IMR-90 (cell line): Measurements from ENCODE around the gene RRAGD. TPM values are rescaled to one million over a fixed set of nuclear protein-coding genes. Genes with fewer than 3 reads are reported as not detected.

Experiments used
- ATAC-seq: fragments of 200-7000 bp; cut with Tn5 transposase; 2 replicates; pipeline ENCODE4 v1.9.1; 2020; ENCODE audit warnings: low read depth, mild to moderate bottlenecking, moderate library complexity
- BruUV-seq: library from RNA; stranded (reverse); fragments of 400-500 nt; replicated peaks from 2 replicates; lab custom pipeline; 2021; lab: Mats Ljungman, UMichigan
- CTCF ChIA-PET: fragments of 300-600 bp; formaldehyde crosslinking; extraction: SDS; loops from one replicate; lab custom pipeline; 2021; ENCODE audit warnings: antibody characterized with exemption; lab: Yijun Ruan, JAX
- POLR2A ChIA-PET: fragments of 300-600 bp; sonication (Branson Sonifier 250); formaldehyde crosslinking; loops from one replicate; lab custom pipeline; 2022; ENCODE audit warnings: antibody characterized with exemption; ENCODE audit not compliant: unreplicated experiment; lab: Charles Lee
- DNase-seq: peaks from one replicate; pipeline ENCODE4 v3.0.0; 2013
- H2AFZ ChIP-seq: replicated peaks from 2 replicates; pipeline ENCODE3; 2013; ENCODE audit warnings: low read length, mild to moderate bottlenecking; ENCODE audit not compliant: poor library complexity
- H2AK5ac ChIP-seq: 2 replicates; pipeline ENCODE4 v1.6.1; 2013; ENCODE audit warnings: low read depth, low read length, inconsistent platforms
- H2AK9ac ChIP-seq: replicated peaks from 2 replicates; pipeline ENCODE3; 2013; ENCODE audit warnings: mild to moderate bottlenecking, low read depth, low read length, moderate library complexity; ENCODE audit not compliant: poor library complexity
- H2BK120ac ChIP-seq: 2 replicates; pipeline ENCODE4 v1.6.1; 2013; ENCODE audit warnings: low read depth, low read length, inconsistent platforms
- H2BK15ac ChIP-seq: 3 replicates; pipeline ENCODE4 v1.6.1; 2013; ENCODE audit warnings: low read depth, low read length, inconsistent platforms
- H2BK20ac ChIP-seq: 2 replicates; pipeline ENCODE4 v1.6.1; 2013; ENCODE audit warnings: low read depth, mild to moderate bottlenecking, inconsistent platforms, low read length, moderate library complexity
- H2BK5ac ChIP-seq: 2 replicates; pipeline ENCODE4 v1.6.1; 2013; ENCODE audit warnings: mild to moderate bottlenecking, low read depth, low read length, inconsistent platforms; ENCODE audit not compliant: poor library complexity, severe bottlenecking
- H3K14ac ChIP-seq: replicated peaks from 2 replicates; pipeline ENCODE4 v1.6.1; 2013; ENCODE audit warnings: low read depth, low read length, inconsistent platforms
- H3K18ac ChIP-seq: 2 replicates; pipeline ENCODE4 v1.6.1; 2013; ENCODE audit warnings: low read depth, low read length, control low read depth
- H3K23ac ChIP-seq: 2 replicates; pipeline ENCODE4 v1.6.1; 2013; ENCODE audit warnings: low read depth, low read length, inconsistent platforms
- H3K27ac ChIP-seq: 2 replicates; pipeline ENCODE4 v1.5.1; 2013; ENCODE audit warnings: mild to moderate bottlenecking, control low read depth, low read length; ENCODE audit not compliant: insufficient read depth
- H3K27me3 ChIP-seq: 2 replicates; pipeline ENCODE4 v1.6.1; 2013; ENCODE audit warnings: low read length; ENCODE audit not compliant: control insufficient read depth, insufficient read depth
- H3K36me3 ChIP-seq: 2 replicates; pipeline ENCODE4 v1.6.1; 2013; ENCODE audit warnings: low read length, mixed read lengths; ENCODE audit not compliant: control insufficient read depth, insufficient read depth
- H3K4ac ChIP-seq: 2 replicates; pipeline ENCODE4 v1.6.1; 2013; ENCODE audit warnings: low read depth, low read length, inconsistent platforms
- H3K4me1 ChIP-seq: 2 replicates; pipeline ENCODE4 v1.6.1; 2013; ENCODE audit warnings: low read length, mixed read lengths; ENCODE audit not compliant: control insufficient read depth, insufficient read depth
- H3K4me2 ChIP-seq: 2 replicates; pipeline ENCODE4 v1.6.1; 2013; ENCODE audit warnings: low read depth, mild to moderate bottlenecking, control low read depth, low read length, moderate library complexity
- H3K4me3 ChIP-seq: 2 replicates; pipeline ENCODE4 v1.5.1; 2013; ENCODE audit warnings: low read depth, mild to moderate bottlenecking, control low read depth, low read length, moderate library complexity; ENCODE audit not compliant: insufficient read depth
- H3K56ac ChIP-seq: 2 replicates; pipeline ENCODE4 v1.6.1; 2013; ENCODE audit warnings: low read length, inconsistent platforms; ENCODE audit not compliant: insufficient read depth; ENCODE audit errors: extremely low read depth
- H3K79me1 ChIP-seq, 2 experiments: 2 replicates each; pipeline ENCODE4 v1.6.1; 2013; ENCODE audit warnings: low read length in 2 of 2, inconsistent platforms in 1 of 2, low read depth in 1 of 2
- H3K9ac ChIP-seq: 2 replicates; pipeline ENCODE4 v1.6.1; 2013; ENCODE audit warnings: low read depth, low read length, control low read depth
- H3K9me1 ChIP-seq: 2 replicates; pipeline ENCODE4 v1.6.1; 2013; ENCODE audit warnings: low read length, inconsistent platforms; ENCODE audit not compliant: insufficient read depth
- H3K9me3 ChIP-seq: 2 replicates; pipeline ENCODE4 v1.6.1; 2013; ENCODE audit warnings: low read length; ENCODE audit not compliant: control insufficient read depth, insufficient read depth
- H4K20me1 ChIP-seq: 2 replicates; pipeline ENCODE4 v1.6.1; 2013; ENCODE audit warnings: low read length, inconsistent platforms; ENCODE audit not compliant: insufficient read depth
- H4K5ac ChIP-seq: 2 replicates; pipeline ENCODE4 v1.6.1; 2013; ENCODE audit warnings: mild to moderate bottlenecking, low read depth, low read length, control low read depth
- H4K8ac ChIP-seq, 2 experiments: 2 replicates each; pipeline ENCODE4 v1.6.1; 2013; ENCODE audit warnings: low read depth in 2 of 2, low read length in 2 of 2, control low read depth in 1 of 2, inconsistent platforms in 1 of 2
- H4K91ac ChIP-seq: 2 replicates; pipeline ENCODE4 v1.6.1; 2013; ENCODE audit warnings: low read depth, low read length, inconsistent platforms; ENCODE audit not compliant: insufficient read depth
- CEBPB ChIP-seq: IDR thresholded peaks from 2 replicates; pipeline ENCODE4 v1.6.1; 2012; ENCODE audit warnings: low read depth, low read length, improper control_type of control experiment
- FOS ChIP-seq: fragments of 150-350 bp; IDR thresholded peaks from 2 replicates; pipeline ENCODE4 v1.6.1; 2016; ENCODE audit warnings: low read depth, low read length
- MAZ ChIP-seq: IDR thresholded peaks from 2 replicates; pipeline ENCODE4 v1.6.1; 2012; ENCODE audit warnings: low read depth, mild to moderate bottlenecking, low read length, improper control_type of control experiment, moderate library complexity, borderline replicate concordance
- RCOR1 ChIP-seq: IDR thresholded peaks from 2 replicates; pipeline ENCODE4 v1.6.1; 2012; ENCODE audit warnings: mild to moderate bottlenecking, low read length, improper control_type of control experiment; ENCODE audit not compliant: insufficient replicate concordance
- RFX5 ChIP-seq: IDR thresholded peaks from 2 replicates; pipeline ENCODE4 v1.8.0; 2012; ENCODE audit warnings: low read depth, mild to moderate bottlenecking, low read length, moderate library complexity
- WGBS, 2 experiments: methylation state at CpG; one replicate each; pipeline versions ENCODE4 v1.1.5 to v1.1.7; 2013; ENCODE audit warnings: missing lambda C conversion rate in 2 of 2; ENCODE audit not compliant: insufficient read length in 1 of 2; ENCODE audit errors: extremely low coverage in 2 of 2; 5-methylcytosine and 5-hydroxymethylcytosine counted together
- dilution Hi-C: fragments of 300-500 bp; cut with HindIII; formaldehyde crosslinking; loops from one replicate; pipeline ENCODE4 v1.14.3; 2018; ENCODE audit warnings: low sequenced_read_pairs; ENCODE audit not compliant: unreplicated experiment
- in situ Hi-C: fragments of 300-500 bp; cut with MboI; formaldehyde crosslinking; loops from 3 replicates; pipeline ENCODE4 v1.14.3; 2019; ENCODE audit warnings: low sequenced_read_pairs, inconsistent platforms, mixed read lengths
- intact Hi-C: fragments of 100-400 bp; cut with micrococcal nuclease; formaldehyde crosslinking; loops from 2 replicates; pipeline ENCODE4 v1.10.0; 2022
- polyA plus RNA-seq, 3 experiments: library from polyadenylated mRNA; depleted of rRNA; stranded (reverse); fragments of >200 nt; gene quantifications; 2 replicates each; pipeline ENCODE4 v1.2.3, GENCODE V29; 2012; ENCODE audit warnings: low replicate concordance in 1 of 3
- total RNA-seq: library from RNA; depleted of rRNA; stranded (reverse); fragments of >200 nt; gene quantifications from 2 replicates; pipeline ENCODE4 v1.2.3, GENCODE V29; 2012

RRAGD gene
- total and polyA plus RNA-seq, 2 of the 4 experiments (the other 2 are of a cell fraction) = not detected

DNA sequence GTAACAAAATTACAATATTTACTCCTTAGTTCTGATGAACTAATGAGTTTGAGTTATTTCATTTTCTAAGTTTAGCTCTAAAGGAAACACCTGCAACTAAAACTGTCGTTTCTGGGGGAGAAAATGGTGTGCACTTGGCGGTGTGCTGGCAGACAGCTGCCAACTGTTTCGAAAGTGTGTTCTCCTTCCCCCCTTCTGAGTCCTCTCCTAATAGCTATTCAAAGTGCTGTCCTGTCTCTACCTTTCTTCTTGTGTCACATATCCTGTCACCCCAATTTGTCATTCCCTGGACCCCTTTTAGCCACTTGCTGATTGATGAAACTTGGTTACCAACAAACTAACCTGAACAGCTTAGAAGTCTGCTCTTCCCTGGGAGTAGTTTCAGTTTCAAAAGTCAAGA lies 54.7 kb downstream of the RRAGD start:
- H2AFZ ChIP-seq = no peak overlapping the region
- H3K9me3 ChIP-seq = no peaks in the 10 kb centered on the region
- H3K56ac ChIP-seq = no peak overlapping the region
- peak overlapping the region; percentile 75; the same call in 1 of the 2 replicates for H3K4me2 ChIP-seq
- H4K8ac ChIP-seq = no peak overlapping the region
- no CpG with 5 or more reads among the region's 3 CpGs for WGBS, 2 experiments
- H2BK20ac ChIP-seq = no peak overlapping the region
- H2AK9ac ChIP-seq = no peak overlapping the region
- H3K18ac ChIP-seq = no peak overlapping the region
- ChIA-PET POLR2A (no interaction called here), CTCF (interaction anchor here (2.0 to 2.3 kb wide), 2 partner anchors 10 to 15 kb away, joined by 8 read pairs; no protein-coding TSS in a partner anchor)
- no peaks in the 10 kb centered on the region for H3K36me3 ChIP-seq
- BruUV-seq = no TSS peak
- H2BK5ac ChIP-seq = no peak overlapping the region
- no peak overlapping the region for H2BK15ac ChIP-seq
- H3K14ac ChIP-seq = no peak overlapping the region
- no peak for TF ChIP-seq MAZ
- no peak for TF ChIP-seq RCOR1
- no peak for TF ChIP-seq CEBPB
- no peak for TF ChIP-seq RFX5
- no peak for TF ChIP-seq FOS
- no peak overlapping the region for H3K23ac ChIP-seq
- no peaks in the 10 kb centered on the region for H4K20me1 ChIP-seq
- no peak overlapping the region for H3K4ac ChIP-seq
- ATAC-seq (no peak), DNase-seq (no peak)
- in situ Hi-C loops (loop anchor here (25.0 kb wide), 2 partner anchors 220 to 370 kb away; partner anchors contain the start of gene PM20D2), intact Hi-C loops (no loop called here), dilution Hi-C loops (no loop called here)
- no peak overlapping the region for H3K27ac ChIP-seq
- H2BK120ac ChIP-seq = no peak overlapping the region
- no peak overlapping the region for H3K9ac ChIP-seq
- H4K91ac ChIP-seq = no peak overlapping the region
- H4K5ac ChIP-seq = no peak overlapping the region
- H3K9me1 ChIP-seq = no peaks in the 10 kb centered on the region
- peak overlapping the region; percentile 34; the same call in 1 of the 2 replicates for H3K4me3 ChIP-seq
- no peak overlapping the region for H2AK5ac ChIP-seq
- H3K27me3 ChIP-seq = no peaks in the 10 kb centered on the region
- H3K79me1 ChIP-seq = 0 out of 4 replicates have a peak, but pooled peaks cover 0 to 3% of the 10 kb centered on the region in 2 experiments
- no peaks in the 10 kb centered on the region for H3K4me1 ChIP-seq
